HFFc6 (cell line): Measurements from ENCODE around the gene DEGS2. TPM values are rescaled to one million over a fixed set of nuclear protein-coding genes. Genes with fewer than 3 reads are reported as not detected.

ENCODE experiments used
- DNase-seq: peaks from one replicate; pipeline ENCODE4 v3.0.0-alpha.2; 2018
- H3K27ac Mint-ChIP-seq: 2 replicates; pipeline ENCODE4 v1.8.0; 2020; ENCODE audit warnings: mild to moderate bottlenecking, mixed read lengths
- H3K27me3 Mint-ChIP-seq: 2 replicates; pipeline ENCODE4 v1.8.0; 2021; ENCODE audit warnings: mild to moderate bottlenecking, moderate library complexity, mixed read lengths; ENCODE audit not compliant: insufficient read depth
- H3K36me3 Mint-ChIP-seq: 2 replicates; pipeline ENCODE4 v1.8.0; 2021; ENCODE audit warnings: low read depth, mixed read lengths
- H3K4me1 Mint-ChIP-seq: 2 replicates; pipeline ENCODE4 v1.8.0; 2020; ENCODE audit warnings: low read depth, mixed read lengths
- H3K4me3 Mint-ChIP-seq: 2 replicates; pipeline ENCODE4 v1.8.0; 2020; ENCODE audit warnings: mild to moderate bottlenecking, moderate library complexity, mixed read lengths
- H3K9me3 Mint-ChIP-seq: 2 replicates; pipeline ENCODE4 v1.8.0; 2020; ENCODE audit warnings: mild to moderate bottlenecking, mixed read lengths
- CTCF ChIP-seq: fragments of 200-600 bp; sonication (generic); IDR thresholded peaks from 2 replicates; pipeline ENCODE4 v1.5.0; 2021; ENCODE audit warnings: antibody characterized with exemption, mild to moderate bottlenecking
- total RNA-seq, 6 experiments: library from RNA; stranded (reverse); fragmentation: NEBNext Ultra II Directional; extraction: Animal tissue kit (Norgen Biotek cat#: 25700); gene quantifications; 2 replicates in 1 of 6; 3 replicates in 5 of 6; pipeline ENCODE4 v1.2.3, GENCODE V29; 2021

DEGS2 gene
- total RNA-seq, 6 experiments from 2014 or later = not detected

GRCh38 chr14:100142073-100143040, 17.1 kb downstream of the DEGS2 start:
- Mint-ChIP-seq H3K36me3 (no peaks in the 10 kb centered on the region), H3K4me3 (no peak overlapping the region), H3K9me3 (no peaks in the 10 kb centered on the region), H3K27me3 (peaks cover 12% of the 10 kb centered on the region), H3K4me1 (no peaks in the 10 kb centered on the region), H3K27ac (no peak overlapping the region)
- no peak for DNase-seq
- no peak for TF ChIP-seq CTCF

GRCh38 chr14:100141098-100141497, 18.3 kb downstream of the DEGS2 start:
- H3K9me3 Mint-ChIP-seq = no peaks in the 10 kb centered on the region
- no peak for TF ChIP-seq CTCF
- peaks cover 12% of the 10 kb centered on the region for H3K27me3 Mint-ChIP-seq
- no peaks in the 10 kb centered on the region for H3K4me1 Mint-ChIP-seq
- H3K36me3 Mint-ChIP-seq = no peaks in the 10 kb centered on the region
- no peak overlapping the region for H3K4me3 Mint-ChIP-seq
- no peak overlapping the region for H3K27ac Mint-ChIP-seq
- DNase-seq = no peak

- no peak overlapping the region for H3K27ac Mint-ChIP-seq
Observed at GRCh38 chr14:100140452-100141078, 18.9 kb downstream of the DEGS2 start.

GRCh38 chr14:100138955-100139354, 20.5 kb downstream of the DEGS2 start:
- no peak for TF ChIP-seq CTCF

More at GRCh38 chr14:100140452-100141078, 18.9 kb downstream of the DEGS2 start:
- no peaks in the 10 kb centered on the region for H3K9me3 Mint-ChIP-seq
- H3K27me3 Mint-ChIP-seq = peaks cover 12% of the 10 kb centered on the region
- H3K4me3 Mint-ChIP-seq = no peak overlapping the region
- no peak for DNase-seq
- no peak for TF ChIP-seq CTCF
- H3K4me1 Mint-ChIP-seq = no peaks in the 10 kb centered on the region
- no peaks in the 10 kb centered on the region for H3K36me3 Mint-ChIP-seq

GRCh38 chr14:100138082-100138787, 21.2 kb downstream of the DEGS2 start:
- Mint-ChIP-seq H3K27me3 (peaks cover 24% of the 10 kb centered on the region), H3K36me3 (no peaks in the 10 kb centered on the region), H3K27ac (no peak overlapping the region), H3K4me3 (no peak overlapping the region), H3K4me1 (no peaks in the 10 kb centered on the region), H3K9me3 (no peaks in the 10 kb centered on the region)
- DNase-seq = no peak
- TF ChIP-seq CTCF = no peak

More at GRCh38 chr14:100138955-100139354, 20.5 kb downstream of the DEGS2 start:
- no peak for DNase-seq
- no peak overlapping the region for H3K27ac Mint-ChIP-seq
- H3K4me1 Mint-ChIP-seq = no peaks in the 10 kb centered on the region
- no peaks in the 10 kb centered on the region for H3K36me3 Mint-ChIP-seq
- H3K27me3 Mint-ChIP-seq = peaks cover 20% of the 10 kb centered on the region
- H3K4me3 Mint-ChIP-seq = no peak overlapping the region
- H3K9me3 Mint-ChIP-seq = no peaks in the 10 kb centered on the region
